WI38 (cell line): ENCODE data around the gene WDR45.
"Not testable (repeated sequence)": the region's sequence is repeated elsewhere in the genome, so short reads cannot be mapped to it uniquely, and the experiment has no call there.

Source experiments
- H3K4me3 ChIP-seq: 2 replicates; pipeline ENCODE4 v1.5.1; 2011; ENCODE audit warnings: low read depth, mild to moderate bottlenecking, control low read depth, low read length
- TF ChIP-seq, protein P1 (sequence below): IDR thresholded peaks from 2 replicates; pipeline ENCODE4 v1.5.1; 2012; ENCODE audit warnings: low read depth, mild to moderate bottlenecking, control low read depth, low read length

Gene WDR45

DNA sequence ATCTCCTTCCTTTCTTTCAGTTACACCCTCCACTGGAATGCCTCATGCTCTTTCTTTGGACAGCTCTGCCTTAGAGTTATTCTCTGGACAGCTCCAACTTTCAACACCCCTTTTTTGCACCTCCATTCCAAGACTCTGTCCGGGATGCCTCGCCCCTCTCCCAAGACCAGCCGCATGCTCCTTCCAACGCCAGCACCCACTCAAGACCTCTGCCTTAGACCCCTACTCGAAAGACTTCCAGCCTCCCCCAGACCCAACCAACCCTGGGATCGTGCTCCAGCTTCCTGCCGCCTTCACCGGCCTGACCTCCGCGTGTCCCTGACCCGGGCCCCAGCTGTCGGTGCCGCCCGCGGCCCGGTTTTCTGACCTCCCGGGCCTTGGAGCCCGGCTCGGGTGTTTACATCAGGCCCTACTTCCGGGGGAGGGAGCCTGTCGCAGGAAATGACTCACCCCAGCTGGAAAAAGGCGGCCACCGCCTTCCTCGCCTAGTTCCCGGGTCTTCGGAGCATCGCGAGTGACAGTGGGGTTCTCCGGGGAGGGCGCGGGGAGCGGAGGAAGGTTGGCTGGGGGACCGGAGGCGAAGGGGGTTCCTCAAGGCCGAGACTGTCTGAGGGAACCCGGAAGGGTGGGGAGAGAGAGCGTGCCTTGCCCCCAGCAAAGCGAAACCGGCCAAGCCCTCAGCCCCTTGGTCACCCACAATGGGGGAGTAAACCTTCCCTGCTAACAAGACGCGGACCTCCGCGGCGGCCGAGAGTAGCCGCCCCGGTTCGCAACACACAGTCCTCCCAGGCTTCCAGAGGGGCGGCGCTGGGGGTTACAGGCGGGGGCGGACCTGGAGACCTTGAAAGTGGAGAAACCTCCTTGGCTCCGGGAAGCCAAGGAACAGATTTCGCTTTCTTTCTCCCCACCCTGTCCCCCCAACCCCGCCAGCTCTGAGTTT, at the start of gene WDR45:
WDR45 (minus strand) TSS at position 399 of the 940 bp plus-strand sequence. CDS start 1,792 bp downstream, outside the sequence.
- TF ChIP-seq, protein P1, sequence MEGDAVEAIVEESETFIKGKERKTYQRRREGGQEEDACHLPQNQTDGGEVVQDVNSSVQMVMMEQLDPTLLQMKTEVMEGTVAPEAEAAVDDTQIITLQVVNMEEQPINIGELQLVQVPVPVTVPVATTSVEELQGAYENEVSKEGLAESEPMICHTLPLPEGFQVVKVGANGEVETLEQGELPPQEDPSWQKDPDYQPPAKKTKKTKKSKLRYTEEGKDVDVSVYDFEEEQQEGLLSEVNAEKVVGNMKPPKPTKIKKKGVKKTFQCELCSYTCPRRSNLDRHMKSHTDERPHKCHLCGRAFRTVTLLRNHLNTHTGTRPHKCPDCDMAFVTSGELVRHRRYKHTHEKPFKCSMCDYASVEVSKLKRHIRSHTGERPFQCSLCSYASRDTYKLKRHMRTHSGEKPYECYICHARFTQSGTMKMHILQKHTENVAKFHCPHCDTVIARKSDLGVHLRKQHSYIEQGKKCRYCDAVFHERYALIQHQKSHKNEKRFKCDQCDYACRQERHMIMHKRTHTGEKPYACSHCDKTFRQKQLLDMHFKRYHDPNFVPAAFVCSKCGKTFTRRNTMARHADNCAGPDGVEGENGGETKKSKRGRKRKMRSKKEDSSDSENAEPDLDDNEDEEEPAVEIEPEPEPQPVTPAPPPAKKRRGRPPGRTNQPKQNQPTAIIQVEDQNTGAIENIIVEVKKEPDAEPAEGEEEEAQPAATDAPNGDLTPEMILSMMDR, result no peak
- H3K4me3 ChIP-seq, result peak within 1 kb of the TSS; percentile 63

DNA sequence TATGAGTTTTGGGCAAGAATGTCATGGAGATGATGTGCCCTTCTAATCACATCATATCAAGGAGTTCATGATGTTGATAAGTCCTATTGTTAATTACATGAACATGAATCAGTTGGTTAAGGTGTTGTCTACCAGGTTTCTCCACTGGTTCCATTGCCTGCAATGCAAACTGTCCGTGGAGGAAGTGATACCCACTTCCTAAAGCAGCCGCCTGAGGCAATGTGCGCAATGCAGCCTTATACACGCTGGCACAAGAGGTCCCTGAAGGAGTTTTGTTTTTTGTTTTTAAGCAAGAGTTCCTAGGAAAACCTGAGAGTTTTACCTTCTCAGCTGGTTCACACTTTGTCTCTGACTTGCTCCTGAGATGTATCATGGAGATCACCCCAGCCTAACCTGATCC, 49.7 kb upstream of the WDR45 start:
- no peak overlapping the region for H3K4me3 ChIP-seq
- TF ChIP-seq, protein P1, result no peak

DNA sequence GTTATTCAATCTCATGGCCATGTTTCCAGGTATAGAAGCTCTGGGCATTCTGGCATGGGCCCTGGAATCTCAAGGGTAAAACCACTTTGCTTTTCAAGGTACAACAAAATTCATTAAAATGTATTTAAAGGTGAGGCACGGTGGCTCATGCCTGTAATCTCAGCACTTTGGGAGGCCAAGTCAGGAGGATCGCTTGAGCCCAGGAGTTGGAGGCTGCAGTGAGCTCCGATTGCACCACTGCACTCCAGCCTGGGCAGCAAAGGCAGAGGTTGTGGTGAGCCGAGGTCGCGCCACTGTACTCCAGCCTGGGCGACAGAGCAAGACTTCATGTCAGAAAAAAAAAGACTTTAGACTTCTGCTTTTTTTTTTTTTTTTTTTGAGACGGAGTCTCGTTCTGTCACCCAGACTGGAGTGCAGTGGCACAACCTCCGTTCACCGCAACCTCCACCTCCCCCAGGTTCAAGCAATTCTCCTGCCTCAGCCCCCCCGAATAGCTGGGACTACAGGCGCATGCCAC, 48.1 kb upstream of the WDR45 start:
- H3K4me3 ChIP-seq, result not testable (repeated sequence)

DNA sequence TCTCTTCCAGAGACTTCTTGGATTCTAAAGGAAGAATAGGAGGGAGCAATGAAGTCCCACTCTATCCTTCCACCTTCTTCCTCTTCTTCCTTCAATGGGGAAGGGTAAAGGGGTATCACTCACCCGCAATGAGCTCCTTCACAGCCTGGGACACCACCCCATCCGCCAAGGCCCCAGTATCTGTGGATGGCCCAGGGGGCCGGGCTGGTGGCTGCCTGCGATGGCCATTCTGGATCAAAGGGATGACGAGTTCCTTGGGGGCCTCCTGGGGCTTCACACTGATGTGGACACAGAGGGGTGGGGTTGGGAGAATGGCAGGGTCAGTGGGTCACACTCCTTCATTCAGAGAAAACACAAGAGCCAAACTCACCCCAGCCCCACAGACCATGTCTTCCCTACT, 42.8 kb upstream of the WDR45 start:
- TF ChIP-seq, protein P1, result no peak
- peak overlapping the region; percentile 81 for H3K4me3 ChIP-seq

DNA sequence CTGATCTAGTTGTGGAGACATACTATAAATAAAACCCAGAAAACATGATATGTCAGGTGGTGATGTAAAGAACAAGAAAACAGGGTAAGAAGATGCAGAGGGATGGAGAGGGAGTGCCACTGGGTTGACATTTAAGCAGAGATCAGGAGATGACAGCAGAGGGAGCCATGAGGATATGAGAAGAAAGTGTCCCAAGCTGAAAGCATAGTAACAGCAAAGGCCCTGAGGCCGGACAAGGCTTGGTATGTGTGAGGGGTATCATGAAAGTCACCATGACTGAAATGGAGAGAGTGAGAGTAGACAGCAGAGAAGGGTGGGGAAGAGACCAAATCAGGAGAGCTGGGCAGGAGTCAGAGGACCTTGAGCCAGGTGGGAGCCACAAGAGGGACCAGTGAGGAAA, 40.4 kb upstream of the WDR45 start:
- TF ChIP-seq, protein P1, result no peak
- H3K4me3 ChIP-seq, result no peak overlapping the region

DNA sequence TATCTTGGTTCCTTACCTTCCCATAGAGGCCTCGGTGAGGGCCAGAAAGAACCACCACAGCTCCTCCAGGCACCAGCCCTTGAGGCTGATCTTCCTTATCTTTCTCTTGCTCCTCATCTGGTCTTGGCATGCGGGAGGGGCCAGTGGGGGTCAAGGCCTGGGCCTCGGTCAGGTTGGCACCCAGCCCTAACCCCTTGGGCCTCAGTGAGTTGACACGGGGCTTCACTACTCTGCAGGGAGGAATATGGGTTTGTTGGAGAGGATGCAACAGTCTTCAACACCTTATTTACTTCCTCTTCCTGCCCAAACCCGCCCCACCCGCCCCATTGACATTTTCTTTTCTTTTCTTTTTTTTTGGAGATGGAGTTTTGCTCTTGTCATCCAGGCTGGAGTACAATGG, 37.9 kb upstream of the WDR45 start:
- no peak overlapping the region for H3K4me3 ChIP-seq
- TF ChIP-seq, protein P1, result no peak

DNA sequence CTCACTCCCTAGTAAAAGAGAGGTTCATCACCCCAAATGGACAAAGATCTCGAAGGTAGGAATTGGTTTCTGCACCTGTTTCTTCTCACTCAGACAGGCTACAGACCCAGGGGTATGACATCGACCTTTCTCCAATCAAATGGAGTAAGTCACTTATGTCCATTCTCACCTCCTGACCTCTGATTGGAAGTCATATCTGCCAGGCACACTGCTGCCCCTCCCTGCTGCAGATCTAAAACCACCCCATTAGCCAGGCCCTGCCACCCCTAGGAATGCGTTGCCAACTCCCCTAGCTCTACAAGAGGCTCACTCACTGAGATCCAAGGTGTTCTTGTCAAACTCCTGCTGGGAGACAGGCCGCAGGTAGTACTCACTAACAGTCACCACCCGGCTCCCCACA, 37.0 kb upstream of the WDR45 start:
- TF ChIP-seq, protein P1, result no peak
- no peak overlapping the region for H3K4me3 ChIP-seq
